Head of caudate nucleus (tissue), 42 donors: ENCODE measurements around the gene BIN1.
A peak's percentile ranks its signal among the peaks of the same experiment; 100 is the strongest.

Source experiments
- DNase-seq, 42 donors: peaks; one replicate each; pipeline versions ENCODE4 v3.0.0 to v3.0.0-alpha.2; 2020 to 2021; ENCODE audit warnings: mixed read lengths in 7 of 42
- intact Hi-C: fragments of 100-400 bp; cut with DNase I; formaldehyde crosslinking; loops from one replicate; pipeline ENCODE4 v1.15.0; 2022

The BIN1 gene

DNA sequence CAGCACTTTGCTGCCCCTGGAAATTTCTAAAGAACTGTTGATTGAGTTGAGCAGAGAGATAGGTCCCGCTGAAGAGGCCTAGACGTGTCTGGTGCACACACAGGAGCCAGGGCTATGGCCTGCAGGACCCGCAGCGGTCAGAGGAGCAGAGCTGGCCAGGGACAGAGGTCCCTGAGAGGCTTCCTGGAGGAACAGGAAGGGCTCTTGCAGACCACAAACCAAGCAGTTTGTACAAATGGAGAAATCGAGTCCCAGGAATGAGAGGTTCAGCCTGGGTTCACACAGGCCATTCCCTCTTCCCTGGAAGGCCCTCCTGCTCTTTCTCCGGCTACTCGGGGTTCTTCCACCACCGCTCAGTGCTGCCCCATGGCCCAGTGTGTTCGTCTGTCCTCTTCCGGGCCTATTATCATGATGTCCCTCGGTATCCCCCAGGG, 1.2 kb upstream of the BIN1 start:
- DNase-seq, result peak in 19 of 42 donors; percentile 23 to 80 (median 56)
- intact Hi-C loops, result loop anchor here (5.0 kb wide), 2 partner anchors 34 to 36 kb away; no protein-coding TSS in a partner anchor

DNA sequence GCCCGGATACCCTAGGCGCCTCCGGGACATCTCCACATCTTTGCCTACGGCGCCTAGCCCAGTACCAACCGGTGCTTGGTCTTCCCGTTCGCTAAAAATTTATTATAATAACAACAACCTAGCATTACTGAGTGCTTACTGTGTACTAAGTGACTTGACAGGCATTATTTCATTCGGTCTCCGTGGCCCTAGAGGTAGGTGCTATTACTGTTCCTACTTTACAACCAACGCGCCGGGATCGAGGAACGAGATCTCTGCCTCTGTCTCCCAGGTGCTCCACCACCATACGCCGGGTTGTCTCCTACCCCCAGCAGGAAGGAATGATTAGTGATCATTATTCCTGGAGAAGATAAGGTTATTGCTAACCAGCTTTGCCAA, 657 bp upstream of the BIN1 start:
- intact Hi-C loops, result loop anchor here (5.0 kb wide), 2 partner anchors 35 kb away; no protein-coding TSS in a partner anchor
- DNase-seq, result peak in 10 of 42 donors; percentile 21 to 64 (median 46)

DNA sequence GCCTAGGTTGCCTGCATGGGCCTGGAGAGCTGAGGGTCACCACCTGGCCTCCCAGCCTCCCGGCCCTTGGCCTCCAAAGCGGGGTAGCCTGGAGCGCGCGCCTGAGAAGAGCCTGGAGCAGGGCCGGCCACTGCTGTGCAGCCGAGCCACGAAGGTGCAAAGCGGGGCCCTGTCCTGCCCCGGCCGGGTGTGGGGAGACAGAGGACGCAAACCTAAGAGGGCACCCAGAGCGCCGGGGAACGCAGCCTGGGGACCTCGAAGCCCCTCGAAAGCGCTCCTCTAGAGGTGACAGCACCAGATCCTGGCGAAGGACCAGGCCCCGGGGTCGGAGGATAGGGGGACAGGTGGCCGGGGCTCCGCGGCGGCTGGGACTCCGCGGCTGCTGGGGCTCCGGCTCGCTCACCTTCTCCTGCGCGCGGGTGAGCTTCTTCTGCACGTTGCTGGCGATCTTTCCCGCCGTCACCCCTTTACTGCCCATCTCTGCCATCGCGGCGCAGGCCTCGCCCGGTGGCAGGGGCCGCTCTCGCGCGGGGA, 430 bp downstream of the BIN1 start:
- intact Hi-C loops, result loop anchor here (5.0 kb wide), 2 partner anchors 34 to 36 kb away; no protein-coding TSS in a partner anchor
- peak in 6 of 42 donors; percentile 10 to 54 (median 38) for DNase-seq

GRCh38 chr2:127105656-127106456, 1.1 kb downstream of the BIN1 start:
- peak in 25 of 42 donors; percentile 32 to 82 (median 61) for DNase-seq
- intact Hi-C loops, result loop anchor here (5.0 kb wide), 2 partner anchors 34 to 36 kb away; no protein-coding TSS in a partner anchor

DNA sequence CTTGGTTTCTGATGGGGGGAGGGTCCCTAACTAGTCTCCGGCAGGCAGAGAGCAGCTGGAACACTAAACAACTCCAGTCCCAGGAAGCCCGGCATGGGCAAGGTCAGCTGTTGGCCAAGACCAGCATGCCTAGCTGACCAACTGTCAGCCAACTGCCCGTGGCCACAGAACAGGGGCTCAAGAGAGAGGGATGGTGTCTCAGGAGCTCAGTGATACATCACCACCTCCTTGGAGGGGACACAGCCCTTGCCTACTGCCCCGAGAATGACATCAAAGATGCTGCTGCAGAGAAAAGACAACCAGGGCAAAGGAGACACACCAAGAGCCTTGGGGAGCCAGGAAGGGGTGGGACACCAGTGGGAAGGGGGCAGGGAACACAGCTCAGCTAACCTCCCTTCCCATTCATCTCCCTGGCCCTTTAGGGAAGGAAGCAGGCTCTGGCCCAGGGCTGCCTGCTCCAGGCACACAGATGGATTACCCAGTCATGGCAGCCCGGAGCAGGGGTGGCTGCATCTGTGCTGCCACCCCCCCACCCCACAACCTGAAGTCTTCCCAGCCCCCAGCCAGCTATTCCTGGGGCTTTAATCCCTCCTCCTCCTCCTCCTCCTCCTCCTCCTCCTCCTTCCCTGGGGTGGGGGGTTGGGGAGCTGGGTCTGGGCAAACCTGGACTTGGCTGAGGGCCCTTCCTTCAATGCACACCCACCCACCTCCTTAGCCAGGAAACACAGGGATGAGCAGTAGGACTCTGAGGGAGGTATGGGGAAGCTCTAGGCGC, 1.9 kb downstream of the BIN1 start:
- DNase-seq, result peak in 15 of 42 donors; percentile 7 to 66 (median 46)
- intact Hi-C loops, result loop anchor here (5.0 kb wide), 2 partner anchors 33 to 37 kb away; no protein-coding TSS in a partner anchor

DNA sequence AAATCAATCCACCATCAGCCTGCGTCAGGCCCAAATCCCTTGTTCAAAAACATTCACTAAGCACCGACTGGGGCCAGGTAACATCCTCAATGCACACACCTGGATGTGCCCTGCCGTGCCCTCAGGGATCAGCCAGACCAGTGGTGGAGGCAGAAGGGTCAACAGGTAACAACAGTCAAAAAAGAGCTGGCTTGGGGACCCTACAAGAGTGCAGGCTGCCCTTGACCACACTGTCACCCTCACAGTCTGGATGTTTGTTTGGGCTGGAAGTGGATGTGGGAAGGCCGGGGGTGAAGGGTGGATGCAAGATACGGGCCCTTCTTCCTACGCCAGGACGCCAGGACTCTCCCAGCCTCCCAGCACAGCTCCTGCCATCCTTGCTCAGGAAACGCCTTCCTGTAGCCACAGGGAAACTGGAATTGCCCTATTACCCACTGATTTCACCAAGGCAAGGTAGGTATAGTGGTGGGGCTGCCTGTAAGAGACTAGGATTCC, 2.7 kb downstream of the BIN1 start:
- intact Hi-C loops, result no loop called here

DNA sequence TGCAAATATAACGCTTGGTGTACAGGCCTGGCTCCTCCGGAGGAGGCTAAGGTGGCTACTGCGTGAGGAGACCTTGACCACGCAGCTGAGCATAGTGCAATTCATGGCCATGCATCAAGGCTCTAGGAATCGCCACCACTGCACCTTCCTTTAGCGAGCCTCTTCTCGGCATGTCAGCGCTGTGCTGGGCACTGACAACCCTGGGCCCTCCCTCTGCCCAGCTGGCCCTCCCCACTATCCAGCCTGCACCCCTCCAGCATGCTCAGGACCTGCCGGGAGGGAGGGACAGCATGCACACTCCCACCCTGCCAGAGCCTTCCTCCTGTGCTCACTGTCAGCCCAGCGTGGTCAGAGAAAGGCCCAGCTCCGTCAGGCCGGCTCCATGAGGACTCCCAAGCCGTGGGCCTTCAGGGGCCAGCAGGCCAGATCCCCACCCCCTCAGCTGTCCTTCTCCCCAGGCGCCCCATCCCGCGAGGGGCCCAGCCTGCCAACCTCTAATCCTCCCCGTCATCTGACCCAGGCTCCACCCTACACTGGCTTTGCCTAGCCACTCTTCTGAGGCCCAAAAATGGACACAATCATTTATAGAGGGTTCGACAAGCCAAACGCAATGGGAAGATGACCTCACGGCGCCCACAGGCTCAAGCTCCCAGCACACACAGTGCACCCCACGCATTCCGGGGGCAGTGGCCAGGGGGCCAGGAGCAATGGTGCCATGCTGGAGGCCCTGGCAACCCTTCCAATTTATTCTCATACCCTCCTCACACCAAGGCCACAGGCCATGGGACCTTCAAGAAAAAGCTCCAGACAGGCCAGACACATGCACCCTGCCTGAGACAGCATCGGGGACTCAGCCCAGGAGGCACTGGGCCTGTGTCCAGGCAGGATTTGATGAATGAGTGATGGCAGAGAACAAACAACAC, 3.5 kb downstream of the BIN1 start:
- peak in 39 of 42 donors; percentile 45 to 94 (median 74) for DNase-seq
- intact Hi-C loops, result no loop called here

More for the DNA sequence above, 2.7 kb downstream of the BIN1 start:
- DNase-seq, result peak in 7 of 42 donors; percentile 5 to 44 (median 20)

DNA sequence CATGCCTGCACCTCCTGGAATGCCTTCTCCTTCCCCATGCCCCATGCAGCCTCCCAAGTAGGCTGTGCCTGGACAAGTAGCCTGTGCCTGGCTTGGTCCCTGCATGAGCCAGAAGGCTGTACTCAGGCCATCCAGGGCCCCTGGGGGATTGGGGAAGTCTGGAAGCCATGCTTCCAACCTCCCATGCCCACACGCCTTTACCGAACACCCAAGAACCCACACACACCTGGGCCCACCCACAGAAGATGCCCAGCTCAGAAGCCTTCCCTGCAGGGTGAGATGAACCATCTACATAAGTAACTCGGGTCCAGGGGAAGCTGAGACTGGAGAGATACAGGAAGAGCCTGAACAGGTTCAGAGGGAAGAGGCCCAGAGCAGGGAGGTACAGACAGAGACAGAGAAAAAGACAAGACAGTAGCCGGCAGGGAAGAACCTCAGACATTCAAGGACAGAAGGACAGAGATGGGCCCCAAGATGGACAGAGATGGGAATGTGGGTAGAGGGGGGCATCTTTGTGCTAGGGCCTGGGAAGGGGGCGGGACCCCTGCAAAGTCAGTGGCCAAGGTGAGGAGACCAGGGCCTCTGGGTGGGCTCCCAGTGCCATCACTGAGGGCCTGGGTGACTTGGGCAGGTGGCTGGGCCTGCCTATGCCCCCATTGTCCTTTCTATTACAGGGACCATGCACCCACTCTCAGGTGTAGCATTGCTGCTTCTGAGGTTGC, 4.3 kb downstream of the BIN1 start:
- intact Hi-C loops, result no loop called here
- DNase-seq, result peak in 9 of 42 donors; percentile 2 to 42 (median 15)

GRCh38 chr2:127101756-127102477, 5.0 kb downstream of the BIN1 start:
- intact Hi-C loops, result no loop called here
- DNase-seq, result peak in 10 of 42 donors; percentile 2 to 44 (median 18)

DNA sequence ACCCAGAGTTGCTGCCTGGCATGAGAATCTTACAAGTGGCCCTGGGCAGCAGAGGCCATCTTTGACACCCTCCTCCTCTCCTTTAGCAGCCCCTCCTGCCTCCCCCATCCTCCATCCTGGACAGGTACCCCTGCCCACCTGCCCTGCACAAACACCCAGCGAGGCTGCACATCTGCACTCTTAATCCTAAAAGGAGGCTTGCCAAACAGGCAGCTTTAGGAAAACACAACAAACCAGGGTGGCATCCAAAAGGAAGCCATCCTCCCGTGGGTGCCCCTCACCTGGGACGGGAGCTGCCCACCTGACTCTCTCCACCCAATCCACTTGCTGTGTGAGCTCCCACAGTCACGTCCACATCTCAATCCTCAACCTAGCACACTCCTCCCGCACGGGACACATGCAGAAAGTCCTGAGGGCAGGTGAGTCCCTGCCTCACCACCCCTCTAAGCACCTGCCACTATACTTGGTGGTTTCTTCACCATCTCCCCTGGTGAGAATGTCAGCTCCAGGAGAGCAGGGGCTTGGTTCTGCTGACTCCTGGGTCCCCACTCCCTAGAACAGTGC, 5.8 kb downstream of the BIN1 start:
- peak in 7 of 42 donors; percentile 1 to 14 (median 5) for DNase-seq
- intact Hi-C loops, result no loop called here

DNA sequence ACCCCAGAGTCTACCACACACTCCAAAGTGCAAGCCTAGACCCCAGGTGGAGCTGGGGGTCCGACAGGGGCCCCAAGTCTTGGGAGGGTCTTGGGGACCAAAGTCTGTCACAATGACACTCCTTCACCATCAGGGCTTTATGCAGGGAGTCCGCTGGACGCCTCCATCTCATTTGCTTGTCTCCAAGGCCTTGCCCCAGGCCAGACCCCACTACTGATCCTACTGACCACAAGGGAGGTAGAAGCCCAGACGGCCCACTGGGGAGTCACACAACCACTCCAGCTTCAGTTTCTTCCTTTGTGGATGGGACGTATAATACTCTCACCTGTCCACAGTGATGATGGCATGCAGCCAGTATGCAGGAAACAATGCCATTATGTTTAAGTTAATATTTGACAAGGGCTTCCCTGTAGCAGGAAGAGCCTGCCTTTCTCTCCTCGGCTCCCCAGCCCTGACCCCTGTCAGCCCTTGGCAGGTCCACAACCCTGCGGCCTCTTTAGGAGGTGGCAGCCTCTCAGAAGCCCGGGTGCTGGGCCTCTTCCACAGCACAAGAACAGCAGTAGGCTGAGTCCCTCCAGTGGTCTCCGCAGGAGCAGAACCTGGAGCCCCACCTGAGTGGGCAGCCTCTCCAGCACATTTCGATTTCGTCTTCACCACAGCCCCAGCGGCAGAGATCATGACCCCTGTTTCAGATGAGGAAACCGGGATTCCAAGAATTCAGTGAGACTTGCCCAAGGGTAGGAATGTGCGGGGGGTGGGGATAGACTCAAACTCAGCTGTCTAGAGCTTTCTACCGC, 6.5 kb downstream of the BIN1 start:
- DNase-seq, result peak in 2 of 42 donors; percentile 5 to 7
- intact Hi-C loops, result no loop called here

GRCh38 chr2:127098711-127099110, 8.2 kb downstream of the BIN1 start:
- intact Hi-C loops, result no loop called here
- DNase-seq, result no peak

DNA sequence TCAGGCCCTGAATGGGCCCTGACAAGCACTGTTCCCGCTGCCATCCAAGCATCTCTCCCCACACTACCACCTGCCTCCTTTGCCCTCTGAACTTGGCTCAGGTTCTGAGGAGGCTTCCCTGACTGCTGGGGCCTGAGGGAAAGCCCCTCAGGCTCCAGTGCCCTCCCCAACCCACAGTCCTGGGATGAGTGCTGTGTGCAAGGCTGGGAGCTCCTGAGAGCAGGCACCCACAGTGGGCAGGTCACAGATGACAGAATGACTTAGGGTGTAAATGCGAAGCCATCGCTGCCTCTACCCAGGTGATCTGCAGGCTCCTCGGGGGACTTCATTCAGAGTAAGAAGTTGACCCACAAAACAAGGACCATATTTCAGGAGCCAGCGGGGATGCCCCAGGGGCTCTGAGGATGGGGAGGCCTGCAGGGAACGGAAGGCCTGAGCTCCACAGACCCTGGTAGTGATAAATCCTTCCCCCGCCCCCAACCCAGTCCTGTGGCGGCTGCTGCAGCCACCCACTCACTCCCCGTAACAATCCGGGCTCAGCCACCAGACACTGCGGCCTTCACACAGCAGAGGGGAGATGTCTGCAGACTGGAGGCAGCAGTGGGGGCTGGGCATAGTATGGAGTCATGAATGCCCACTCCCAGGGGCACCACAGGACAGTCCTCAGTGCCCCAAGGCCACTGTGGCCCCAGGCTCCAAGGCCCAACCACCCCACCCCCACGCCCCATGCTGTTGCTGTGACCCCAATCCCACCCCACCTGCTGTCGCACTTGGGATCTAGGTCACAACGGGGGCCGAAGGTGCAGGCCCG, 8.9 kb downstream of the BIN1 start:
- intact Hi-C loops, result no loop called here
- DNase-seq, result peak in 1 of 42 donors; percentile 48

- DNase-seq, result no peak
Observed at GRCh38 chr2:127097471-127097765, 9.5 kb downstream of the BIN1 start.

More at GRCh38 chr2:127097471-127097765, 9.5 kb downstream of the BIN1 start:
- intact Hi-C loops, result no loop called here
